ENCODE data around the gene ATP1B3. TPM values are rescaled to one million over a fixed set of nuclear protein-coding genes. Genes with fewer than 3 reads are reported as not detected.
"Not testable (repeated sequence)": the region's sequence is repeated elsewhere in the genome, so short reads cannot be mapped to it uniquely, and the experiment has no call there.

The ATP1B3 gene
- total RNA-seq, 1 donor from 2014 or later: 34.7 TPM

GRCh38 chr3:141860086-141860669 is 16.3 kb upstream of the ATP1B3 start:
- DNase-seq (ENCODE audit: low spot score): no peak

- DNase-seq (ENCODE audit: low spot score): peak; percentile 37
Observed at GRCh38 chr3:141860766-141861513, 15.5 kb upstream of the ATP1B3 start.

GRCh38 chr3:141862279-141862816 is 14.1 kb upstream of the ATP1B3 start:
- no peak for DNase-seq (ENCODE audit: low spot score)

- no peak for DNase-seq (ENCODE audit: low spot score)
Observed at GRCh38 chr3:141863491-141863890, 13.0 kb upstream of the ATP1B3 start.

GRCh38 chr3:141864281-141864970 is 12.0 kb upstream of the ATP1B3 start:
- DNase-seq (ENCODE audit: low spot score): no peak

GRCh38 chr3:141865101-141865500 is 11.3 kb upstream of the ATP1B3 start:
- DNase-seq (ENCODE audit: low spot score): no peak

GRCh38 chr3:141870091-141870687 is 6.3 kb upstream of the ATP1B3 start:
- no peak for DNase-seq (ENCODE audit: low spot score)

GRCh38 chr3:141875374-141875892 is 1.0 kb upstream of the ATP1B3 start:
- peak; percentile 91 for DNase-seq (ENCODE audit: low spot score)

- DNase-seq (ENCODE audit: low spot score): no peak
Observed at GRCh38 chr3:141875893-141876380, 506 bp upstream of the ATP1B3 start.

- peak; percentile 55 for DNase-seq (ENCODE audit: low spot score)
Observed at GRCh38 chr3:141876891-141877621, 613 bp downstream of the ATP1B3 start.

GRCh38 chr3:141877911-141878310 is 1.5 kb downstream of the ATP1B3 start:
- peak; percentile 37 for DNase-seq (ENCODE audit: low spot score)

- DNase-seq (ENCODE audit: low spot score): no peak
Observed at GRCh38 chr3:141878326-141878725, 1.9 kb downstream of the ATP1B3 start.

- DNase-seq (ENCODE audit: low spot score): peak; percentile 17
Observed at GRCh38 chr3:141878817-141879216, 2.4 kb downstream of the ATP1B3 start.

- DNase-seq (ENCODE audit: low spot score): no peak
Observed at GRCh38 chr3:141881702-141882101, 5.3 kb downstream of the ATP1B3 start.

GRCh38 chr3:141887051-141887450 is 10.6 kb downstream of the ATP1B3 start:
- DNase-seq (ENCODE audit: low spot score): no peak

GRCh38 chr3:141888548-141888947 is 12.1 kb downstream of the ATP1B3 start:
- not testable (repeated sequence) for DNase-seq (ENCODE audit: low spot score)

GRCh38 chr3:141894524-141895176 is 18.2 kb downstream of the ATP1B3 start:
- no peak for DNase-seq (ENCODE audit: low spot score)

GRCh38 chr3:141895731-141896130 is 19.3 kb downstream of the ATP1B3 start:
- no peak for DNase-seq (ENCODE audit: low spot score)

GRCh38 chr3:141898908-141899307 is 22.5 kb downstream of the ATP1B3 start:
- DNase-seq (ENCODE audit: low spot score): no peak

- no peak for DNase-seq (ENCODE audit: low spot score)
Observed at GRCh38 chr3:141900343-141900742, 23.9 kb downstream of the ATP1B3 start.
